LNCAP (cell line): ENCODE results near the gene PAPPA.

ENCODE experiments used
- TF ChIP-seq, protein P1 (sequence below): fragments of 450-650 bp; IDR thresholded peaks from 2 replicates; pipeline ENCODE4 v1.5.1; 2017; ENCODE audit warnings: mild to moderate bottlenecking

The PAPPA gene

DNA sequence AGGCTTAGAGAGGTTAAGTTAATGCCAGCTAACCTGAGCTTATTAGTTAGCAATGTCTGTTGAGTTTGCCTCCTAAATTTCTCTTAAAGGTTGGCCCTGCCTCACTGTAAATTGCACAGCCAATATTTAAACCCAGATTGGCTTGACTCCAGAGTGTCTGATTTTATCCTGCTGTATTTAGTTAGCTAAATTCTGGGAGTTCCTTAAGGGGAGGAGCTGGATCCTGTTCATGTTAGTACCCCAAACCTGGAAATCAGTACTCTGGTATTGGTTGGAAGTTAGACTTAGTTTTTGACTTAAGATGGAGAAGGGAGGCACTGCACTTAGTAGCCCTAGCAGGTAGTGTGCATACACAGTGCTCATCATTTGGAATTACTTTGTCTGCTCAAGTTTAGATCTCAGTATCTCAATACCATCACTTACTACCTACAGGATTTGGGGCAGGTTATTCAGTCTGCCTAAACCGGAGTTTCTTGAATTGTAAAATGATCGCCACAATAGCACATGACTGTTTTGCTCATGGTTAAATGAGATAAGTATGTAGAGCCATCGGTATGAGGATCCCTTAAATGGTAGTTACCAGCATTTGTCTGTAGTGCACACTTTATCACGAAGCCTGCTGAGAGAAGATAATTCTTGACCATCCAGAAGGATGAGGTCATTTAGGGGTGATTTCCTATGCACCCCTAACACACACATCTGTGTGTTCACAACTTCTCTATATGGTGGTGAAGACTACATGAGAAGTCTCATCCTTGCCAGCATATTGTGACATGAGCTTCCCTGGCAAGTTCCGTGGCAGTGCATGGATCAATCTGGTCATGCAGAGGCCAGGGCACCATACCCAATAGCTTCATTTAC, 268.8 kb downstream of the PAPPA start:
- TF ChIP-seq, protein P1, sequence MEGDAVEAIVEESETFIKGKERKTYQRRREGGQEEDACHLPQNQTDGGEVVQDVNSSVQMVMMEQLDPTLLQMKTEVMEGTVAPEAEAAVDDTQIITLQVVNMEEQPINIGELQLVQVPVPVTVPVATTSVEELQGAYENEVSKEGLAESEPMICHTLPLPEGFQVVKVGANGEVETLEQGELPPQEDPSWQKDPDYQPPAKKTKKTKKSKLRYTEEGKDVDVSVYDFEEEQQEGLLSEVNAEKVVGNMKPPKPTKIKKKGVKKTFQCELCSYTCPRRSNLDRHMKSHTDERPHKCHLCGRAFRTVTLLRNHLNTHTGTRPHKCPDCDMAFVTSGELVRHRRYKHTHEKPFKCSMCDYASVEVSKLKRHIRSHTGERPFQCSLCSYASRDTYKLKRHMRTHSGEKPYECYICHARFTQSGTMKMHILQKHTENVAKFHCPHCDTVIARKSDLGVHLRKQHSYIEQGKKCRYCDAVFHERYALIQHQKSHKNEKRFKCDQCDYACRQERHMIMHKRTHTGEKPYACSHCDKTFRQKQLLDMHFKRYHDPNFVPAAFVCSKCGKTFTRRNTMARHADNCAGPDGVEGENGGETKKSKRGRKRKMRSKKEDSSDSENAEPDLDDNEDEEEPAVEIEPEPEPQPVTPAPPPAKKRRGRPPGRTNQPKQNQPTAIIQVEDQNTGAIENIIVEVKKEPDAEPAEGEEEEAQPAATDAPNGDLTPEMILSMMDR = no peak

DNA sequence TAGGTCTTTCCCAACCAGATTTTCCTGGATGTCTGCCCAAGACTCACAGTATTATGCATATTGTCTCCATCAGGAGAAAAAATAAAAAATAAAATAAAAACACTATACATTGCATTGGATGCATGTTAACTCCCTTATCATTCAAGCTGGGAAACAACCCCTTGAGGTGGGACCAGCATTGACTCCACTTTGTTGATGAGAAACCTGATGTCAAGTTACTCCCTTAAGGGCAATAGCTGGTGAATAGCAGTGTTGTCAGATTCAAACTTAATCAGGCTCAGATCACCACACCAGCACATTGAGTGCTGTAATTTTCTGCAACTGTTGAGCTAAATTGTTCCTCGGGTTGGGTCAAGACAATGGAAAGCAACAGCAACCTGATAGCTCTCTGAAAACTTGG, 269.6 kb downstream of the PAPPA start:
- TF ChIP-seq, protein P1 = no peak

DNA sequence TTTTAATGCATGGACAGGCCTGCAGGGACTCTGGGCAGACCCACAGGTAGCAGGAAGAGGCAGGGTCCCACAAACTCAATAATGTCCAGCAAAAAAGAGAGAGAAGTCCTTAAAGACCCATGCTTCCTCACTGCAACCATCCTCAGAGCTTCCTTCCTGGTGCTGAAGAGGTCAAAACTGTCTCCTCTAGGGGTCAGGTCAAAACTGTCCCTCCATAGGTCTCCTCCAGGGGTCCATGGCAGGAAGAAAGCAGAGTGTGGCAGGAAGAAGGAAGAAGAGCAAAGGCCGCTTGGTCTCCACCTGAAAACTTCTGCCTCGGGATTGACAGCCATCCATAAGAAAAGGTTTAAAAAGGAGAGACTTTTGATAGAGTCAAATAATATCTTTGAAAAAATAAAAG, 271.7 kb downstream of the PAPPA start:
- TF ChIP-seq, protein P1 = no peak

DNA sequence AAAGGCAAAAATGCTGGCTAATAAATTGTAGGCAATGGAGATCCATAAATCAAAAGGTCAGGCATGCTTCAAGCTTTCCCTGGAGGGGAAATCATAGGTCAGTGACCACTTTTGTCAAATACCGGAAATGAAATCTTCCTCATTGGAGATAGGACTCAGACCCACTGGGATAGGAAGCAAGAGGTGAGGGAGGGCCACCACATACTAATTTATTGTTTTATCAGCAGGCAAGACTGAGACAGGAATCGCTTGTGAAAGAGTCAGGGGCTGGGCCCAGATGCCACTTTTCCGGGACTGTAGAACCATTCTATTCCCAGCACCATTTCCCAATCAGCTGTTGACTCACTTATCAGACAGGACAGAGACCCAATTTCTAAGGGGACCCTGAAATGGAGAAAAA, 277.3 kb downstream of the PAPPA start:
- TF ChIP-seq, protein P1 = no peak

DNA sequence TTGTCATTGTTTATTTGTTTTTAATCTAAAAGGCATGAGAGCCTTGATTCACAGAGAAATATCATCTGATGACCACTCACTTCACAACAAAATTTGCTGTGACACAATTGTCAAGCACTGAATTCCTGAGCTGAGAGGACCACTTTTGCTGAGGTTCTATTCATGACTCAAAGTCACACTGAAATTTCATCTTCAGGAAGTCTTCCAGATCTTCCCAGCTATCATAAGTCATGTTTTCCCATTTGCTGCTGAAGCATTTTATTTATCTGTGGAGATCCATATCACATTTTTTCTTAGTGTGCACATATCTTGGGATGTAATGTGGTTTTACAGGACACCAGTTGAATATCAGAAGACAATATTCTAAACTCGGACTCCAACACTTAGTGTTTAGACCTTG, 278.5 kb downstream of the PAPPA start:
- TF ChIP-seq, protein P1 = no peak

DNA sequence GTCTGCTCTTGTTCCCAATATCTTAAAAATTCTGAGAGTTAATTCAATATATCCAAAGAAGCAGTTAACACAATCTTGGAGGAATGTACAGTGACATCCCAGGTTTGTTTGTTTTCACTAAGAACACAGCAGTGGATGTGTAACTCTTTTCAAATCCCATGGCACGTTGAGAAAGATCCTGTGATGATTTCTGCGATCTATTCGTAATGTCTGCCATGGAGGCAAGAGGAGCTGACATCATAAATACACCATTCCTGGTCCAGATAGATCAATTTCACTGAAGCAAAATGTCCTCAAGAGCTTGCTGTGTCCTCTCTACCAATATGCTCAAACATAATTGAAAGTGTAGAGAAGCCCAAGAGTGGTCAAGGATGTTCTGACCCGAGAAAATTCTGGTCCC, 280.7 kb downstream of the PAPPA start:
- TF ChIP-seq, protein P1 = no peak

DNA sequence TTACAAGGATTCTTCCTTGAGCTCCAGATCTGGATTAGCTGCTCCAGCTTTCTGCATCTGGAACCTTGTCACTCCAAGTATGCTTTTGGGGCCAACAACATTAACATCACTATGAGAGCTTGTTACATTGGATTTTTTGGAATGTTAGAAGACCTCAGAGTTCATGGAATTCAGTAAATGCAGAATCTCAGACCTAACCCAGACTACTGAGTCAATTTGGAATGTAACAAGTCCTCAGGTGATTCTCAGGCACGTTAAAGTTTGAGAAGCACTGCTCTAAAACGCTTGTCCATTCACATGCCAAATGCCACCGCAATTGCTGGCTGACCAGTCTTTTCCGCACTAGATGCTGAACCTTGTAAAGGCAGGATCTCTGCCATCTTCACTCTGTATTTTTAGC, 282.1 kb downstream of the PAPPA start:
- TF ChIP-seq, protein P1 = no peak
